Ascending aorta (tissue), 2 donors: ENCODE results near the gene PDE8B. TPM values are rescaled to one million over a fixed set of nuclear protein-coding genes. Genes with fewer than 3 reads are reported as not detected.

Experiments
- DNase-seq, 2 donors: peaks; one replicate each; pipeline ENCODE4 v3.0.0-alpha.2; 2019; ENCODE audit warnings: low spot score in 2 of 2
- H3K27ac ChIP-seq, 2 donors: fragments of 200-600 bp; sonication (generic); one replicate each; pipeline ENCODE4 v1.5.1; 2016 to 2017; ENCODE audit warnings: mild to moderate bottlenecking in 1 of 2
- H3K27me3 ChIP-seq: fragments of 200-600 bp; sonication (generic); one replicate; pipeline ENCODE4 v1.5.1; 2017
- H3K36me3 ChIP-seq, 2 donors: fragments of 200-600 bp; sonication (generic); one replicate each; pipeline ENCODE4 v1.5.1; 2016
- H3K4me1 ChIP-seq, 2 donors: fragments of 200-600 bp; sonication (generic); one replicate each; pipeline ENCODE4 v1.5.1; 2016 to 2017; ENCODE audit warnings: mild to moderate bottlenecking in 1 of 2
- H3K4me3 ChIP-seq, 2 donors: fragments of 200-600 bp; sonication (generic); one replicate each; pipeline ENCODE4 v1.5.1; 2016 to 2017; ENCODE audit warnings: mild to moderate bottlenecking in 1 of 2
- H3K9me3 ChIP-seq, 2 donors: fragments of 200-600 bp; sonication (generic); one replicate each; pipeline ENCODE4 v1.5.1; 2016
- CTCF ChIP-seq, 3 experiments: fragments of 200-600 bp in 2 of 3; fragments of 450-650 bp in 1 of 3; sonication (generic) in 2 of 3; IDR thresholded peaks; one replicate each; pipeline ENCODE4 v1.5.1; 2016 to 2019; ENCODE audit warnings: antibody characterized with exemption in 3 of 3, mild to moderate bottlenecking in 1 of 3, moderate library complexity in 1 of 3
- intact Hi-C: fragments of 100-400 bp; cut with DNase I; formaldehyde crosslinking; loops from one replicate; pipeline ENCODE4 v1.15.1; 2023
- total RNA-seq: library from RNA; depleted of rRNA; stranded (reverse); fragments of >200 nt; gene quantifications from one replicate; pipeline ENCODE4 v1.1.0, GENCODE V29; 2016

The PDE8B gene
- total RNA-seq, 1 donor from 2014 or later = 28.1 TPM

DNA sequence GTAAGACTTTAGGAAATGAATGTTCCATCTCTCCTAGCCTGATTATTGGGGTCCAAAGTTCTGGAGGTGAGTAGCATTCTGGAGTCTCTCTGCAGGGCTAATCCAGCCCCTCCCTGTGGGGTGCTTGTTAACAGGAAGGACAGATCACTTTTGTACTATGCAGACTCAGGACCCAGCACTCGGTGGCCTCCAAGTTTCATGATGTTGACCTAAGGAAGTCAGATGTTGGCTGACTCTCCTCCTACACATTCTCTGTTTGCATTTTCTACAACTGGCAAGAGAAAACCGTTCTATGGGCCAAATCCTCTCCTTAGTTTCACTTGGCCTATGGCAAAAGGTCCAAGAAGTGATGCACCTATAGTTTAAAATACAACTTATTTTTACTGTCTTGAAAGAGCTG is 5.5 kb upstream of the PDE8B start:
- DNase-seq = no peak
- Histone ChIP-seq H3K4me1 (peaks cover 0 to 6% of the 10 kb centered on the region in 2 donors), H3K4me3 (no peak overlapping the region), H3K27ac (no peak overlapping the region), H3K27me3 (no peaks in the 10 kb centered on the region), H3K9me3 (no peaks in the 10 kb centered on the region), H3K36me3 (no peaks in the 10 kb centered on the region)
- no peak for TF ChIP-seq CTCF (IDR thresholded peaks at IDR 0.05)
- intact Hi-C loops = no loop called here

- intact Hi-C loops = no loop called here
- no peak overlapping the region for H3K4me3 ChIP-seq
- peak in 1 of 2 donors; percentile 74 for DNase-seq
- H3K4me1 ChIP-seq = peaks cover 0 to 6% of the 10 kb centered on the region in 2 donors
- TF ChIP-seq CTCF (IDR thresholded peaks at IDR 0.05) = no peak
- no peaks in the 10 kb centered on the region for H3K36me3 ChIP-seq
- H3K27me3 ChIP-seq = no peaks in the 10 kb centered on the region
- H3K27ac ChIP-seq = peak overlapping the region in 1 of 2 donors; percentile 7
- H3K9me3 ChIP-seq = no peaks in the 10 kb centered on the region
Observed at GRCh38 chr5:77208507-77209163, 1.8 kb upstream of the PDE8B start.

GRCh38 chr5:77209495-77210090 is 887 bp upstream of the PDE8B start:
- DNase-seq = no peak
- peak overlapping the region; percentile 30 to 33 for H3K27ac ChIP-seq
- intact Hi-C loops = loop anchor here (2.0 to 10.0 kb wide), 7 partner anchors 29 to 285 kb away; partner anchors contain the start of gene WDR41
- H3K4me3 ChIP-seq = peak overlapping the region; percentile 70 to 90
- H3K4me1 ChIP-seq = peaks cover 0 to 6% of the 10 kb centered on the region in 2 donors
- TF ChIP-seq CTCF (IDR thresholded peaks at IDR 0.05) = no peak
- no peaks in the 10 kb centered on the region for H3K9me3 ChIP-seq
- H3K36me3 ChIP-seq = no peaks in the 10 kb centered on the region
- H3K27me3 ChIP-seq = no peaks in the 10 kb centered on the region

GRCh38 chr5:77210964-77211690 is 647 bp downstream of the PDE8B start:
- peaks cover 0 to 2% of the 10 kb centered on the region in 2 donors for H3K4me1 ChIP-seq
- peak overlapping the region; percentile 32 to 40 for H3K27ac ChIP-seq
- H3K36me3 ChIP-seq = no peaks in the 10 kb centered on the region
- H3K4me3 ChIP-seq = peak overlapping the region; percentile 70 to 90
- intact Hi-C loops = loop anchor here (2.0 to 10.0 kb wide), 7 partner anchors 30 to 284 kb away; partner anchors contain the start of gene WDR41
- no peak for DNase-seq
- TF ChIP-seq CTCF (IDR thresholded peaks at IDR 0.05) = no peak
- no peaks in the 10 kb centered on the region for H3K9me3 ChIP-seq
- H3K27me3 ChIP-seq = no peaks in the 10 kb centered on the region

DNA sequence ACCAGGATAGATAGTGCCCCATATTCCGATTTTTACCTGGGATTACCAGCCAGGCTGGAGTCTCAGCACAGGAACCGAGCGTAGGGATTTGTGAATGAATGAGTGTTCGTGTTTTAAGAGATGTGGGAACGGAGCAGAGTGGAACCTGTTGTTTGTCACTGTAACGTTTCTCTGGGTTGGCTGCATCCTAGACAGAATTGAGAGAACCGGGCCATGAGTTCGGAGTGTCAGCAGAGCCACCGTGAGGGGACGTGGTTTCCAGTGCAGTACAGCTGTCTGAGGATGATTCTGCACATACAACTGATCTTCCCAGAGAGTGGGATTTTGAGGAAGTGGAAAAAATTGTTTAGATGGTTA is 1.2 kb downstream of the PDE8B start:
- no peak for DNase-seq
- peak overlapping the region in 1 of 2 donors; percentile 32 for H3K27ac ChIP-seq
- H3K4me1 ChIP-seq = peaks cover 0 to 2% of the 10 kb centered on the region in 2 donors
- no peaks in the 10 kb centered on the region for H3K27me3 ChIP-seq
- TF ChIP-seq CTCF (IDR thresholded peaks at IDR 0.05) = no peak
- peak overlapping the region; percentile 70 to 90 for H3K4me3 ChIP-seq
- intact Hi-C loops = loop anchor here (2.0 to 10.0 kb wide), 7 partner anchors 31 to 283 kb away; partner anchors contain the start of gene WDR41
- H3K36me3 ChIP-seq = no peaks in the 10 kb centered on the region
- no peaks in the 10 kb centered on the region for H3K9me3 ChIP-seq
